ENCODE measurements around the gene MIOS. TPM values are rescaled to one million over a fixed set of nuclear protein-coding genes. Genes with fewer than 3 reads are reported as not detected.

Gene MIOS
- total and polyA plus RNA-seq, 8 donors: 8.1 to 27.2 (median 18.7) TPM

- ATAC-seq (no peak), DNase-seq (no peak), FAIRE-seq (no peak)
- H3K27ac ChIP-seq: no peak overlapping the region
- H3K4me3 ChIP-seq: no peak overlapping the region
- H3K4me1 ChIP-seq: no peaks in the 10 kb centered on the region
- 94% methylated on average over 2 of the region's 2 CpGs for WGBS, 2 donors
- no peak for TF ChIP-seq CTCF (IDR thresholded peaks at IDR 0.05)
- H3K36me3 ChIP-seq: peaks cover 0 to 14% (median 0%) of the 10 kb centered on the region in 3 donors
- intact Hi-C loops (cut with DNase I): no loop called here
- H3K27me3 ChIP-seq: no peaks in the 10 kb centered on the region
- no peaks in the 10 kb centered on the region for H3K9me3 ChIP-seq
Observed at GRCh38 chr7:7609330-7609729, 42.6 kb downstream of the MIOS start.

- Histone ChIP-seq H3K27ac (no peak overlapping the region), H3K36me3 (peaks cover 0 to 3% (median 0%) of the 10 kb centered on the region in 3 donors), H3K9me3 (no peaks in the 10 kb centered on the region), H3K4me1 (no peaks in the 10 kb centered on the region), H3K27me3 (no peaks in the 10 kb centered on the region), H3K4me3 (no peak overlapping the region)
- DNase-seq: no peak
- WGBS, 2 donors: 92 to 95% methylated on average over 1 of the region's 1 CpG
- ATAC-seq: no peak
- no peak for TF ChIP-seq CTCF (IDR thresholded peaks at IDR 0.05)
- FAIRE-seq: no peak
- intact Hi-C loops (cut with DNase I): no loop called here
Observed at GRCh38 chr7:7612519-7612918, 45.8 kb downstream of the MIOS start.

DNA sequence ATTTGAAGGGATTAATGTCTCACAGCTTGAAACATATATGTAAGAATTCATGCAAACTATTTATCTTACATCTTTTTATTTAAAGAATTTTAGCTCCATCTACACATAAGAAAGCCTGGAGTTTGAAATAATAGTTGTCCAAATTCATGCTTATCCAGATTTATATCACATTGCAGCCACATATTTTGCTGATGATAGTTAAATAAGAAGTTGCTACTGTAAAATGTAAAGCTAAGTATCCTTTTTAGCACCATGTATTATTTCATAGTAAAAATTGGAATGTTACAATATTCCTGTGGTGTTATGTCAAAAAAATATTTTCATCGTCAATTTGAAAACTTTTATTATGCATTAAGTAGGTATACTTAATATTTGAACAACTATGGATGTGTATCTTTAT, 46.5 kb downstream of the MIOS start:
- Histone ChIP-seq H3K27ac (no peak overlapping the region), H3K9me3 (no peaks in the 10 kb centered on the region), H3K36me3 (no peaks in the 10 kb centered on the region), H3K27me3 (no peaks in the 10 kb centered on the region), H3K4me3 (no peak overlapping the region), H3K4me1 (no peaks in the 10 kb centered on the region)
- no peak for TF ChIP-seq CTCF (IDR thresholded peaks at IDR 0.05)
- ATAC-seq (no peak), FAIRE-seq (no peak), DNase-seq (no peak)
- WGBS, 2 donors: 90 to 96% methylated on average over 1 of the region's 1 CpG
- intact Hi-C loops (cut with DNase I): no loop called here

- no peaks in the 10 kb centered on the region for H3K4me1 ChIP-seq
- TF ChIP-seq CTCF (IDR thresholded peaks at IDR 0.05): no peak
- no peaks in the 10 kb centered on the region for H3K27me3 ChIP-seq
- H3K27ac ChIP-seq: no peak overlapping the region
- intact Hi-C loops (cut with DNase I): no loop called here
- FAIRE-seq (no peak), DNase-seq (no peak), ATAC-seq (no peak)
- no peaks in the 10 kb centered on the region for H3K36me3 ChIP-seq
- H3K9me3 ChIP-seq: no peaks in the 10 kb centered on the region
- 76 to 77% methylated on average over 4 of the region's 4 CpGs for WGBS, 2 donors
- no peak overlapping the region for H3K4me3 ChIP-seq
Observed at GRCh38 chr7:7614018-7614741, 47.5 kb downstream of the MIOS start.

DNA sequence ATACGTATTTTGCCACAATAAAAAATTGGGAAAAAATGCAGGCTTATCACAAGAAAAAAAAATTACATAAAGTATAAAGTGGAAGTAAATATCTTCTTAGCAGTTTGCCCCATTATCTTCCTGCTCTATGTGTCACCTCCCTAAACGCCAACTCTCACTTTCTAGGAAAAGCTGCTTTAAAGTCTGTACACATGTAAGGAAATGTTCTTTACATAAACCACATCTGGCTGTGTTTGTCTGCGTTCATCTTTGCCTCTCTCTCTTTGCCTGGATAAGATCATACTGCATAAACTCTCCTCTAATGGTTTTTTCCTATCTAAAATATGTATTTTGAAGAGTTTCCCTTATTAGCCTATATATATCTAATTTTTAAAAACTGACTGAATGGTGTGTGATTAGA, 50.9 kb downstream of the MIOS start:
- no peak overlapping the region for H3K27ac ChIP-seq
- WGBS, 2 donors: 78 to 86% methylated on average over 3 of the region's 3 CpGs
- no peaks in the 10 kb centered on the region for H3K4me1 ChIP-seq
- no peaks in the 10 kb centered on the region for H3K27me3 ChIP-seq
- FAIRE-seq (no peak), ATAC-seq (no peak), DNase-seq (no peak)
- H3K9me3 ChIP-seq: no peaks in the 10 kb centered on the region
- no peaks in the 10 kb centered on the region for H3K36me3 ChIP-seq
- intact Hi-C loops (cut with DNase I): no loop called here
- H3K4me3 ChIP-seq: no peak overlapping the region
- TF ChIP-seq CTCF (IDR thresholded peaks at IDR 0.05): no peak

Data from pancreas (tissue), 10 donors.